Cerebellar cortex (tissue), 1 donor: ENCODE results near the gene CLASP1.
A peak's percentile ranks its signal among the peaks of the same experiment; 100 is the strongest.
"Not testable (repeated sequence)": the region's sequence is repeated elsewhere in the genome, so short reads cannot be mapped to it uniquely, and the experiment has no call there.

ENCODE experiments used
- DNase-seq: peaks from one replicate; pipeline ENCODE4 v3.0.0-alpha.2; 2015; ENCODE audit warnings: low spot score

CLASP1 gene

GRCh38 chr2:121659933-121660332, 10.7 kb upstream of the CLASP1 start:
- no peak for DNase-seq

GRCh38 chr2:121658393-121658792, 9.1 kb upstream of the CLASP1 start:
- not testable (repeated sequence) for DNase-seq

GRCh38 chr2:121653035-121653434, 3.8 kb upstream of the CLASP1 start:
- no peak for DNase-seq

- peak; percentile 13 for DNase-seq
These were observed 1.2 kb upstream of the CLASP1 start for GRCh38 chr2:121650315-121650930.

GRCh38 chr2:121649596-121650314, 493 bp upstream of the CLASP1 start:
- peak; percentile 98 for DNase-seq

- DNase-seq = peak; percentile 60
These were observed 785 bp downstream of the CLASP1 start for GRCh38 chr2:121648206-121649148.

GRCh38 chr2:121647396-121647795, 1.9 kb downstream of the CLASP1 start:
- DNase-seq = no peak

GRCh38 chr2:121644715-121645114, 4.5 kb downstream of the CLASP1 start:
- DNase-seq = no peak

- no peak for DNase-seq
These were observed 5.4 kb downstream of the CLASP1 start for GRCh38 chr2:121643877-121644276.

GRCh38 chr2:121640380-121641316, 8.6 kb downstream of the CLASP1 start:
- DNase-seq = no peak

- not testable (repeated sequence) for DNase-seq
These were observed 9.4 kb downstream of the CLASP1 start for GRCh38 chr2:121639846-121640245.

GRCh38 chr2:121638333-121638732, 10.9 kb downstream of the CLASP1 start:
- DNase-seq = no peak

GRCh38 chr2:121635371-121635770, 13.9 kb downstream of the CLASP1 start:
- DNase-seq = no peak

GRCh38 chr2:121634354-121635307, 14.6 kb downstream of the CLASP1 start:
- no peak for DNase-seq

GRCh38 chr2:121633463-121633862, 15.8 kb downstream of the CLASP1 start:
- no peak for DNase-seq

GRCh38 chr2:121627525-121628050, 21.7 kb downstream of the CLASP1 start:
- no peak for DNase-seq

- peak; percentile 29 for DNase-seq
These were observed 22.3 kb downstream of the CLASP1 start for GRCh38 chr2:121626777-121627524.

GRCh38 chr2:121625953-121626352, 23.3 kb downstream of the CLASP1 start:
- no peak for DNase-seq

GRCh38 chr2:121617042-121617599, 32.1 kb downstream of the CLASP1 start:
- no peak for DNase-seq
